22Rv1 (cell line): ENCODE results near the gene CFAP74.

ENCODE experiments used
- ZFX ChIP-seq: fragments of 450-650 bp; IDR thresholded peaks from 2 replicates; pipeline ENCODE4 v1.6.1; 2017; ENCODE audit warnings: antibody characterized with exemption, borderline replicate concordance
- TF ChIP-seq, protein P1 (sequence below): fragments of 450-650 bp; IDR thresholded peaks from 2 replicates; pipeline ENCODE4 v1.5.1; 2017; ENCODE audit warnings: mild to moderate bottlenecking

DNA sequence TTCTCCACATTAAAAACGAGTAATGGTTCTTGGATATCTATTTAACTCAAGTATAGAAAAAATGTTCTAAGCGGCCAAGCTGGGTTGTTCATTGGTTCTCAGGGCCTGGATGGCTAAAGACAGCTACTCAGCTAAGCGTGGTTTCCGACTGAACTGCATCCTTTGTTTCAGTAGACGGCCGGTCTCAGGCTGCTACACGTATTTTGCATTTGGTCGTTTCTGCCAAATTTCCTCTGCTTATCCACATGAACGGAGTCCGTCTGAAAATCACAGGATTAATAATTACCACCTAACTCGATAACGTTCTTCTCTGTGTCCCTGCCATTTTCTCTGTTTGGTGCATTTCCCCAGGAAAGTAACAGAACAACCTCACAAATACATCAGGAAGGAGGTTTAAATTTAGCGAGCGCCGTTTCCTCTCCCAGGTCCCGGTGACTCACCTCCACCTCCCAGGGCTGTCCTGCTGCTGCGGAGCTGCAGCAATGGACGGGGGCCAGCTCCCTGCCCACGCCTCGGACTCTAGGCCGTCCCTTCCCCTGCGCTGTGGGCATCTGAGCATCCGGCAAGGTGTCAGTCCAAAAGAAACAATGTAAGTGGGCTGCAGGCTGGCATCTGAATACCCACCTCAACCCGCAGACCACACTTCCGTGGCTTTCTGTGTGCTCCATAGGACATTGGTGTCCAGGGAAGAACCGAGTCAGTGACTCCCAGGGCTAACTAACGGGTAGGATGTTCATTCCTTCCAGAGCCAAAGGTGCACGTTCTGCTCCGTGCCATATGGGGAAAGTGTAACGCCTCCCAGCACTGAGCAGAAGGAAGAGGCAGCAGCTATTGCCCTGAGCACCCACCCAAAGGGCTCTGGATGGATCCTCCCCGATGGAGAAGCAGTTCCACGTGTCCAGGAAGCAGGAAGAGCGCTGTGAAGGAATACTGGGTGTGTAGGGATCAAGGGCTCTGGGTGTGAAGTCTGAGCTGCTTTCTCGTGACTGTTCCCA lies 11.5 kb upstream of the CFAP74 start:
- TF ChIP-seq, protein P1, sequence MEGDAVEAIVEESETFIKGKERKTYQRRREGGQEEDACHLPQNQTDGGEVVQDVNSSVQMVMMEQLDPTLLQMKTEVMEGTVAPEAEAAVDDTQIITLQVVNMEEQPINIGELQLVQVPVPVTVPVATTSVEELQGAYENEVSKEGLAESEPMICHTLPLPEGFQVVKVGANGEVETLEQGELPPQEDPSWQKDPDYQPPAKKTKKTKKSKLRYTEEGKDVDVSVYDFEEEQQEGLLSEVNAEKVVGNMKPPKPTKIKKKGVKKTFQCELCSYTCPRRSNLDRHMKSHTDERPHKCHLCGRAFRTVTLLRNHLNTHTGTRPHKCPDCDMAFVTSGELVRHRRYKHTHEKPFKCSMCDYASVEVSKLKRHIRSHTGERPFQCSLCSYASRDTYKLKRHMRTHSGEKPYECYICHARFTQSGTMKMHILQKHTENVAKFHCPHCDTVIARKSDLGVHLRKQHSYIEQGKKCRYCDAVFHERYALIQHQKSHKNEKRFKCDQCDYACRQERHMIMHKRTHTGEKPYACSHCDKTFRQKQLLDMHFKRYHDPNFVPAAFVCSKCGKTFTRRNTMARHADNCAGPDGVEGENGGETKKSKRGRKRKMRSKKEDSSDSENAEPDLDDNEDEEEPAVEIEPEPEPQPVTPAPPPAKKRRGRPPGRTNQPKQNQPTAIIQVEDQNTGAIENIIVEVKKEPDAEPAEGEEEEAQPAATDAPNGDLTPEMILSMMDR = no peak
- no peak for TF ChIP-seq ZFX
